Measurements from ENCODE around the gene THBS2. TPM values are rescaled to one million over a fixed set of nuclear protein-coding genes. Genes with fewer than 3 reads are reported as not detected.

Gene THBS2
- total and polyA plus RNA-seq, 2 of the 8 experiments (the other 6 are each of a cell fraction or from before 2014, with no cell fraction given): 11.0 to 22.5 TPM

- no peak for TF ChIP-seq CHD7 (IDR thresholded peaks at IDR 0.05; ENCODE audit: insufficient replicate concordance, low read length)
- TF ChIP-seq MAX (IDR thresholded peaks at IDR 0.05): no peak
- TF ChIP-seq MAFK (IDR thresholded peaks at IDR 0.05; ENCODE audit: low read depth, low read length): no peak
- no peak for TF ChIP-seq RFX5 (IDR thresholded peaks at IDR 0.05; ENCODE audit: borderline replicate concordance, low read depth, low read length)
- TF ChIP-seq RNF2 (IDR thresholded peaks at IDR 0.05; ENCODE audit: borderline replicate concordance, low read depth, low read length, missing control alignments, poor library complexity, severe bottlenecking): no peak
- no peak for TF ChIP-seq TAF1 (IDR thresholded peaks at IDR 0.05; ENCODE audit: low read depth, low read length)
- no peak for TF ChIP-seq JUND (IDR thresholded peaks at IDR 0.05; ENCODE audit: low read length)
- TF ChIP-seq SIRT6 (IDR thresholded peaks at IDR 0.05; ENCODE audit: low read length): no peak
- no peak for TF ChIP-seq ATF3 (IDR thresholded peaks at IDR 0.05; ENCODE audit: insufficient read depth, low read depth, low read length)
- no peak for TF ChIP-seq PHF8 (conservative IDR thresholded peaks at IDR 0.05; ENCODE audit: low read depth, low read length)
- no peak for TF ChIP-seq BCL11A (IDR thresholded peaks at IDR 0.05; ENCODE audit: low read depth in 2 of 2, low read length in 2 of 2)
These were observed 19.0 kb downstream of the THBS2 start (continued) for GRCh38 chr6:169234634-169235033.

Measured in H1 (cell line).